HepG2 (cell line): ENCODE results near the gene CD80. TPM values are rescaled to one million over a fixed set of nuclear protein-coding genes. Genes with fewer than 3 reads are reported as not detected.

Source experiments
- ATAC-seq: fragments of 200-7000 bp; cut with Tn5 transposase; 3 replicates; pipeline ENCODE4 v1.9.1; 2020; ENCODE audit warnings: mild to moderate bottlenecking, moderate library complexity
- BruUV-seq: library from RNA; stranded (reverse); fragments of 400-500 nt; replicated peaks from 2 replicates; lab custom pipeline; 2021; lab: Mats Ljungman, UMichigan
- CTCF ChIA-PET: fragments of 300-600 bp; formaldehyde crosslinking; extraction: SDS; loops from one replicate; lab custom pipeline; 2021; ENCODE audit warnings: low total read pairs, inconsistent platforms, low intra/inter-chr PET ratio; lab: Yijun Ruan, JAX
- POLR2A ChIA-PET: fragments of 350-600 bp; sonication (Branson Sonifier 250); formaldehyde crosslinking; loops from one replicate; lab custom pipeline; 2020; ENCODE audit warnings: antibody characterized with exemption, inconsistent platforms; lab: Yijun Ruan, JAX
- DNase-seq: peaks from one replicate; pipeline ENCODE4 v3.0.0-alpha.2; 2015; ENCODE audit warnings: low spot score
- FAIRE-seq: peaks from 3 replicates; lab custom pipeline; 2011; peaks lifted over from hg19 to GRCh38; lab: Jason Lieb, UNC
- H2AFZ ChIP-seq: one replicate; pipeline ENCODE4 v1.6.1; 2011; ENCODE audit warnings: low read length, inconsistent platforms
- H3K27ac ChIP-seq: fragments of 300-600 bp; 3 replicates; pipeline ENCODE4 v1.8.0; 2011; ENCODE audit warnings: mixed run types, mild to moderate bottlenecking, mixed read lengths, low read length, inconsistent platforms; ENCODE audit not compliant: insufficient read depth; ENCODE audit errors: extremely low read length
- H3K27me3 ChIP-seq, 2 experiments: fragments of 200-600 bp in 1 of 2; 2 replicates in 1 of 2; 3 replicates in 1 of 2; pipeline versions ENCODE4 v1.6.0 to v1.8.0; 2011; ENCODE audit warnings: low read length in 2 of 2, mild to moderate bottlenecking in 2 of 2, moderate library complexity in 2 of 2, inconsistent platforms in 1 of 2; ENCODE audit not compliant: insufficient read depth in 2 of 2, control insufficient read depth in 1 of 2
- H3K36me3 ChIP-seq, 2 experiments: fragments of 200-600 bp in 1 of 2; replicated peaks in 1 of 2; 2 replicates in 1 of 2; 3 replicates in 1 of 2; pipeline versions ENCODE4 v1.5.1 to v1.8.0; 2011; ENCODE audit warnings: low read length in 2 of 2, inconsistent platforms in 1 of 2; ENCODE audit not compliant: insufficient read depth in 2 of 2, control insufficient read depth in 1 of 2
- H3K4me1 ChIP-seq: 2 replicates; pipeline ENCODE4 v1.5.1; 2012; ENCODE audit warnings: low read length, inconsistent platforms; ENCODE audit not compliant: insufficient read depth
- H3K4me2 ChIP-seq: 2 replicates; pipeline ENCODE4 v1.6.0; 2011; ENCODE audit warnings: low read depth, low read length, inconsistent platforms
- H3K4me3 ChIP-seq, 3 experiments: fragments of 200-600 bp in 1 of 3; sonication (generic), shearing (Covaris generic) in 1 of 3; replicated peaks in 1 of 3; 2 replicates each; pipeline ENCODE4 v1.5.1; 2011 to 2016; ENCODE audit warnings: low read length in 3 of 3, inconsistent platforms in 2 of 3, low read depth in 2 of 3, mild to moderate bottlenecking in 2 of 3, control low read depth in 1 of 3, mixed read lengths in 1 of 3; ENCODE audit not compliant: insufficient read depth in 1 of 3
- H3K79me2 ChIP-seq: one replicate; pipeline ENCODE4 v1.6.1; 2011; ENCODE audit warnings: low read length, inconsistent platforms; ENCODE audit not compliant: insufficient read depth
- H3K9ac ChIP-seq: 2 replicates; pipeline ENCODE4 v1.6.0; 2011; ENCODE audit warnings: mild to moderate bottlenecking, low read depth, low read length, inconsistent platforms; ENCODE audit not compliant: insufficient read depth
- H3K9me3 ChIP-seq: 2 replicates; pipeline ENCODE4 v1.5.1; 2012; ENCODE audit warnings: mild to moderate bottlenecking, low read length
- H4K20me1 ChIP-seq: 2 replicates; pipeline ENCODE4 v1.6.0; 2011; ENCODE audit warnings: inconsistent platforms, mild to moderate bottlenecking, low read length, moderate library complexity; ENCODE audit not compliant: insufficient read depth
- ELF3 ChIP-seq: IDR thresholded peaks from 2 replicates; pipeline ENCODE4 v1.6.1; 2016; ENCODE audit warnings: missing genetic modification reagents, missing compliant biosample characterization
- ESRRA ChIP-seq: sonication (generic); formaldehyde crosslinking; IDR thresholded peaks from 2 replicates; pipeline ENCODE4 v1.5.1; 2020; ENCODE audit warnings: mild to moderate bottlenecking, low read depth, missing genetic modification reagents
- HBP1 ChIP-seq: IDR thresholded peaks from 2 replicates; pipeline ENCODE4 v1.6.1; 2016; ENCODE audit warnings: low read depth, control low read depth
- PLRG1 ChIP-seq: fragments of 450-650 bp; conservative IDR thresholded peaks from 2 replicates; pipeline ENCODE4 v1.6.1; 2016
- SCMH1 ChIP-seq: sonication (generic); formaldehyde crosslinking; IDR thresholded peaks from 2 replicates; pipeline ENCODE4 v1.9.0; 2021; ENCODE audit warnings: missing genetic modification reagents, mild to moderate bottlenecking, borderline replicate concordance
- THAP8 ChIP-seq: sonication (generic); formaldehyde crosslinking; IDR thresholded peaks from 2 replicates; pipeline ENCODE4 v1.5.1; 2020; ENCODE audit warnings: missing genetic modification reagents, mild to moderate bottlenecking, borderline replicate concordance
- ZC3H13 ChIP-seq: sonication (generic); formaldehyde crosslinking; IDR thresholded peaks from 2 replicates; pipeline ENCODE4 v1.8.1; 2023; ENCODE audit warnings: mild to moderate bottlenecking, missing genetic modification reagents, moderate library complexity
- ZNF34 ChIP-seq: sonication (generic); formaldehyde crosslinking; IDR thresholded peaks from 2 replicates; pipeline ENCODE4 v1.4.0; 2020; ENCODE audit warnings: mild to moderate bottlenecking, missing genetic modification reagents, borderline replicate concordance
- WGBS: methylation state at CpG from one replicate; pipeline ENCODE4 v1.1.6; 2017; ENCODE audit warnings: low lambda C conversion rate; 5-methylcytosine and 5-hydroxymethylcytosine counted together
- in situ Hi-C: cut with HindIII; loops from 2 replicates; pipeline ENCODE4 v1.10.0; 2017; ENCODE audit warnings: low pct_unique_long_range_greater_than_20kb; ENCODE audit not compliant: extremely low pct_ligation_motif_present
- intact Hi-C: fragments of 100-400 bp; cut with micrococcal nuclease; formaldehyde crosslinking; loops from one replicate; pipeline ENCODE4 v1.10.0; 2022; ENCODE audit not compliant: unreplicated experiment
- polyA plus RNA-seq, 8 experiments: library from polyadenylated mRNA; depleted of rRNA in 3 of 8; stranded (reverse) in 7 of 8; unstranded in 1 of 8; fragments of >200 nt; fragmentation: Illumina TruSeq in 4 of 8; extraction: Trizol in 4 of 8; gene quantifications; 2 replicates each; pipeline versions ENCODE4 v1.2.1 to v1.2.3, GENCODE V29; 2011 to 2016; ENCODE audit warnings: low read depth in 4 of 8, missing spikeins in 1 of 8, mixed read lengths in 1 of 8; ENCODE audit not compliant: insufficient read depth in 1 of 8
- total RNA-seq, 5 experiments: library from RNA; depleted of rRNA; stranded (reverse); fragments of >200 nt; fragmentation: Illumina TruSeq; extraction: Trizol; gene quantifications; 2 replicates each; pipeline ENCODE4 v1.2.3, GENCODE V29; 2016; ENCODE audit warnings: low read depth in 1 of 5

The CD80 gene
- total and polyA plus RNA-seq, 2 of the 13 experiments (the other 11 are each of a cell fraction or from before 2014, with no cell fraction given) = not detected

DNA sequence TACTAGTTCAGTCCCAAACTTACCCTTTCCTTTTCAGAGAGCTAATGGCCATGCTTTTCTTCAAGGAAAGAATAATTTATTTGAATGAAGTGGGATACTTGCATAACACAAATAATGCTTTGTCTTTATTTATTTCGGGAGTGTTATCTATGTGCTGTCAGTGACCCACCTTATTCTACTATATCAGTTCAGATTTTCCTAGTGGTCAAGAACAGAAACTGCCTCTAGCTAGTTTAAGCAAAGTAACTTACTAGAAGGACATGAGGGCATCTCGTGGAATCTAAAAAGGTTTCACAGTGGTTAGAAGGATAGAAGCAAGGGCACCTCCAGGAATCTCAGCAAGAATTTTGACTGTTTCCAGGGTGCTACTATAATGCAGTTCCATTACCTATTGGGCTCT lies 64.8 kb downstream of the CD80 start (continued):
- TF ChIP-seq HBP1 (CRISPR knock-in tag) (no peak), SCMH1 (CRISPR knock-in tag) (no peak), ZNF34 (no peak), PLRG1 (no peak), ZC3H13 (no peak)

- CTCF ChIA-PET = no interaction called here
- H3K27ac ChIP-seq = no peak overlapping the region
- no peaks in the 10 kb centered on the region for H3K27me3 ChIP-seq
- 90% methylated on average over 3 of the region's 3 CpGs for WGBS
- peaks cover 9% of the 10 kb centered on the region for H3K4me1 ChIP-seq
- H3K36me3 ChIP-seq = peaks cover 1 to 7% of the 10 kb centered on the region in 2 experiments; a peak in 3 of 5 replicates
- in situ Hi-C loops (no loop called here), intact Hi-C loops (no loop called here)
- POLR2A ChIA-PET = no interaction called here
- no peak overlapping the region for H3K9ac ChIP-seq
- BruUV-seq = no TSS peak
- H3K4me2 ChIP-seq = no peak overlapping the region
- peaks cover 9% of the 10 kb centered on the region for H3K79me2 ChIP-seq
- TF ChIP-seq THAP8 (CRISPR knock-in tag) (no peak), ESRRA (CRISPR knock-in tag) (no peak), ELF3 (CRISPR knock-in tag) (no peak)
- no peaks in the 10 kb centered on the region for H4K20me1 ChIP-seq
- DNase-seq = no peak
- ATAC-seq = no peak
- H2AFZ ChIP-seq = no peak overlapping the region
- H3K4me3 ChIP-seq = no peak overlapping the region
- H3K9me3 ChIP-seq = no peaks in the 10 kb centered on the region
- FAIRE-seq = no peak
These were observed 66.6 kb downstream of the CD80 start for GRCh38 chr3:119492810-119493209.
